ENCODE results near the gene IFTAP. TPM values are rescaled to one million over a fixed set of nuclear protein-coding genes. Genes with fewer than 3 reads are reported as not detected.

IFTAP gene
- total RNA-seq, 2 experiments from 2014 or later, result 4.2 to 5.0 TPM

DNA sequence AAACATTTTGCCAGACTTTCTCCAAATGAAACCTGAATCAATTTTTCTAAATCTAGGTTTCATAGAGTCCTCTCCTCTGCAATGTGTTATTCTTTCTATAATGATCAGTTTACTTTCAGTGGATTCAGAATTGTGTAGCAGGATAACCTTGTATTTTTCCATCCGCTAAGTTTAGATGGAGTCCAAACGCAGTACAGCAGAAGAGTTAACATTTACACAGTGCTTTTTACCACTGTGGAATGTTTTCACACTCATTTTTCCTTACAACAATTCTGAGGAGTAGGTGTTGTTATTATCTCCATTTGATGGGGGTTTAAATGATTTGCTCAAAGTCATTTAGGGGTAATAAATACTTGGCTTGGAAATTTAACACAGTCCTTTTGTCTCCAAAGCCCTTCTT, 16.9 kb upstream of the IFTAP start:
- Mint-ChIP-seq H3K27me3 (ENCODE audit: low read depth) (peaks cover 9% of the 10 kb centered on the region), H3K9me3 (peaks cover 5% of the 10 kb centered on the region), H3K4me3 (no peak overlapping the region), H3K27ac (no peak overlapping the region), H3K4me1 (ENCODE audit: low read depth) (no peaks in the 10 kb centered on the region), H3K36me3 (ENCODE audit: low read depth) (no peaks in the 10 kb centered on the region)
- DNase-seq, result no peak
- intact Hi-C loops (cut with micrococcal nuclease), result no loop called here
- CTCF ChIA-PET, result interaction anchor here (1.3 to 3.3 kb wide), 2 partner anchors 13 to 170 kb away, joined by 4 to 14 read pairs; no protein-coding TSS in a partner anchor

DNA sequence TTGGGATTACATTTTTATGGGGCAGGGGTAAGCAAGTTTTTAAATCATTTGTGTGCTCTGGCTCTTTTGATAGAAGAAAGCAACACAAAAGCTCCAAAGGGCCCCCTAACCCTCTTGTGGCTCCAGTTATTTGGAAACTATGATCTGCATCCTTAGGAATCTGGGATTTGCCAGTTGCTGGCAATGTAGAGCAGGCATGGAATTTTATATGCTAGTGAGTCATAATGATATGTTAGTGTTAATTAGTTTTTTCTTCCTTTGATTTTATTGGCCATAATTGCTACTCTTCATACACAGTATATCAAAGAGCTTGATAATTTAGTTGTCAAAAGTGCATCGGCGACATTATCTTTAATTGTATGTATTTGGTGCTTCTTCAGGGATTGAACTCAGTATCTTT, 16.4 kb upstream of the IFTAP start:
- Mint-ChIP-seq H3K4me3 (no peak overlapping the region), H3K36me3 (ENCODE audit: low read depth) (no peaks in the 10 kb centered on the region)
- CTCF ChIA-PET, result interaction anchor here (1.3 to 3.3 kb wide), 2 partner anchors 14 to 170 kb away, joined by 4 to 14 read pairs; no protein-coding TSS in a partner anchor

DNA sequence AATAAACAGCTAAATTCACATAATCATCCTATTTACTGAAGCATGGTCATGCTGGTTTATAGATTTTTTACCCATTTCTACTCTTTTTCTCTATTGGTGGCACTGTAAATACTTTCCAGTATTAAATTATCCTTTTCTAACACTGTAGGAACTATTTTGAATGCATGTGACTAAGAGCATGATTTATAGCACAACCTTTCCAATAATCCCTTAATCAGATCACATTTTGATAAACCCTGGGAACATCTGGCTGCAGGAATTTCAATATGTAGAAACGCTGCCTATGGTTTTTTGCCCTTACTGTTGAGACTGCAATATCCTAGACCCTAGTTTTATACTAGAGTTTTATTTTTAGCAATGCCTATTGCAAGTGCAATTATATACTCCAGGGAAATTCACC, 15.8 kb upstream of the IFTAP start:
- CTCF ChIA-PET, result interaction anchor here (3.3 kb wide), 1 partner anchor 169 kb away, joined by 14 read pairs; no protein-coding TSS in a partner anchor

More for the DNA sequence above, 16.4 kb upstream of the IFTAP start:
- no peak for DNase-seq
- H3K4me1 Mint-ChIP-seq (ENCODE audit: low read depth), result no peaks in the 10 kb centered on the region
- peaks cover 5% of the 10 kb centered on the region for H3K9me3 Mint-ChIP-seq
- H3K27ac Mint-ChIP-seq, result no peak overlapping the region
- intact Hi-C loops (cut with micrococcal nuclease), result no loop called here
- peaks cover 5% of the 10 kb centered on the region for H3K27me3 Mint-ChIP-seq (ENCODE audit: low read depth)

DNA sequence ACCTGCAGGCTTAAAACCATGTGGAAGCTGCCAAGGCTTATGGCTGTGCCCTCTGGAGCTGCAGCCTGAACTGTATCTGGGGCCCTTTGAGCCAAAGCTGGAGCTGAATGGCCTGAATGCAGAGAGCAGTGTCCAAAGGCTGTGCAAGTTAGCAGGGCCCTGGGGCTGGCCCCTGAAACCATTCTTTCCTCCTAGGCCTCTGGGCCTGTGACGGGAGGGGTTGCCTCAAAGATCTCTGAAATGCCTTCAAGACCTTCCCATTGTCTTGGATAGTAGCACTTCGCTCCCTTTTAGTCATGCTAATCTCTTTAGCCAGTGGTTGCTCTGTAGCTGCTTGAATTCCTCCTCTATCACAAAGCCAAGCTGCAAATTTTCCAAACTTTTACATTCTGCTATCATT, 12.8 kb upstream of the IFTAP start:
- intact Hi-C loops (cut with micrococcal nuclease), result no loop called here
- peaks cover 5% of the 10 kb centered on the region for H3K9me3 Mint-ChIP-seq
- no peak overlapping the region for H3K27ac Mint-ChIP-seq
- no peaks in the 10 kb centered on the region for H3K36me3 Mint-ChIP-seq (ENCODE audit: low read depth)
- DNase-seq, result no peak
- H3K4me1 Mint-ChIP-seq (ENCODE audit: low read depth), result no peaks in the 10 kb centered on the region
- CTCF ChIA-PET, result interaction anchor here (0.6 to 1.2 kb wide), 2 partner anchors 19 to 166 kb away, joined by 3 to 4 read pairs; no protein-coding TSS in a partner anchor
- no peak overlapping the region for H3K4me3 Mint-ChIP-seq
- peaks cover 2% of the 10 kb centered on the region for H3K27me3 Mint-ChIP-seq (ENCODE audit: low read depth)

More for the DNA sequence above, 15.8 kb upstream of the IFTAP start:
- intact Hi-C loops (cut with micrococcal nuclease), result no loop called here
- Mint-ChIP-seq H3K27me3 (ENCODE audit: low read depth) (peaks cover 5% of the 10 kb centered on the region), H3K36me3 (ENCODE audit: low read depth) (no peaks in the 10 kb centered on the region), H3K4me1 (ENCODE audit: low read depth) (no peaks in the 10 kb centered on the region), H3K4me3 (no peak overlapping the region), H3K27ac (no peak overlapping the region), H3K9me3 (peaks cover 5% of the 10 kb centered on the region)
- no peak for DNase-seq

DNA sequence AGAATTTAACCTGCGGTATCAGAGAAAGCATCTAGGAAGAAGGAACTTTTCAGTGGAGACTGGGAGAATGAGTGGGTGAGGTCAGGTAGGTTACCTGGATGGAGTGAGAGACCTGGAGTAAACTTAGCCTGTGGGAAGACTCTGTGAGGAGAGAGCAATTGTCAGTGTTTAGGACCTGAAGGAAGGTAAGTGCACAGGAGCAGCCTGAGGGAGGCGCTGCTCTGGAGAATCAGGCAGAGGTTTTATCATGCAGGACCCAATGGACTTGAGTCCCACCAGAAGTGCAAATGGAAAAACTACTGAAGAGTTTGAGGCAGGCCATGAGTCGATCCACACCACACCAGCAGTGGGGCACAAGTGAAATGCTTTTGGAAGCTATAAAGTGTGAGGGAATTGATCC, 10.6 kb upstream of the IFTAP start:
- intact Hi-C loops (cut with micrococcal nuclease), result no loop called here
- no peak for DNase-seq
- CTCF ChIA-PET, result interaction anchor here (1.3 kb wide), 1 partner anchor 19 kb away, joined by 3 read pairs; no protein-coding TSS in a partner anchor
- H3K27me3 Mint-ChIP-seq (ENCODE audit: low read depth), result peaks cover 2% of the 10 kb centered on the region
- no peaks in the 10 kb centered on the region for H3K36me3 Mint-ChIP-seq (ENCODE audit: low read depth)
- H3K4me1 Mint-ChIP-seq (ENCODE audit: low read depth), result no peaks in the 10 kb centered on the region
- H3K4me3 Mint-ChIP-seq, result no peak overlapping the region
- H3K9me3 Mint-ChIP-seq, result peaks cover 5% of the 10 kb centered on the region
- H3K27ac Mint-ChIP-seq, result no peak overlapping the region

DNA sequence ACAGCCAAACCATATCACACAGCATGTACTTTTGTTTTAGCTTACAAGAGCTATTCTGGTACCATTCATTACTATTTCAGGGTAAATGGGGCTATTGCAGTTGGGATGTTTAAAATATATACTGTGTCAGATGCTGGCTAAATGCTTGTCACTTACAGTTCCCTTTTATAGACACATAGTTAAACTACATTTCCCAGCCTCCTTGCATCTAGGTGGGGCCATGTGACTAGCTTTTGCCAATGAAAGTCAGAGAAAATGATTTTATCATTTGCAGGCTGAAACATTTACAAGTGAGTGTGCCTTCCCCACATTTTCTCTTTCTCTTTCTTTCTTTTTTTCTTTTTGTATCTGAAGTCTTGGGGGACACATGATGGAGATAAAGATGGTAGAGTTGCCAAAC, 7.8 kb upstream of the IFTAP start:
- CTCF ChIA-PET, result interaction anchor here (0.6 kb wide), 1 partner anchor 92 kb away, joined by 5 read pairs; no protein-coding TSS in a partner anchor
- H3K4me3 Mint-ChIP-seq, result no peak overlapping the region
- peaks cover 8% of the 10 kb centered on the region for H3K27me3 Mint-ChIP-seq (ENCODE audit: low read depth)
- intact Hi-C loops (cut with micrococcal nuclease), result no loop called here
- no peak overlapping the region for H3K27ac Mint-ChIP-seq
- H3K36me3 Mint-ChIP-seq (ENCODE audit: low read depth), result no peaks in the 10 kb centered on the region
- peaks cover 5% of the 10 kb centered on the region for H3K9me3 Mint-ChIP-seq
- H3K4me1 Mint-ChIP-seq (ENCODE audit: low read depth), result no peaks in the 10 kb centered on the region
- no peak for DNase-seq

DNA sequence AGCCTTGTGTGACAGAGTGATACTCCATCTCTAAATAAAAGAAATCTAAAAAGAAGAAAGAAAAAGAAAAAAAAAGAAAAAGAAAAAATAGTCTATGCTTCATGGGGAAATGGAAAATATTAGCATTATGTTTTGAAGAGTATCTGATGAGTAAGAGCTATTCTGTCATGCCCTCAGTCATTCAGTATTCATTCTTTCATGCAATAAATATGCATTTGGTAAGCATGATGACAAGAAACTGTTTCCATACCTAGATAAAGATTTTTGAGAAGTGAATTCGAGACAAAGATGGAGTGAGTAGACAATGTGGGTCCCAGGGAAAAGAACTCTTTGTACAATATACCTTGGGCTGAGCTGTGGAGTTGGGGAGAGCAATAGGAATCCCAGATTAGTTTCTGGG, 6.2 kb upstream of the IFTAP start:
- Mint-ChIP-seq H3K36me3 (ENCODE audit: low read depth) (no peaks in the 10 kb centered on the region), H3K4me3 (no peak overlapping the region), H3K4me1 (ENCODE audit: low read depth) (no peaks in the 10 kb centered on the region), H3K27me3 (ENCODE audit: low read depth) (peaks cover 13% of the 10 kb centered on the region), H3K27ac (no peak overlapping the region), H3K9me3 (no peaks in the 10 kb centered on the region)
- no peak for DNase-seq
- CTCF ChIA-PET, result interaction anchor here (0.6 kb wide), 1 partner anchor 19 kb away, joined by 3 read pairs; no protein-coding TSS in a partner anchor
- intact Hi-C loops (cut with micrococcal nuclease), result no loop called here

DNA sequence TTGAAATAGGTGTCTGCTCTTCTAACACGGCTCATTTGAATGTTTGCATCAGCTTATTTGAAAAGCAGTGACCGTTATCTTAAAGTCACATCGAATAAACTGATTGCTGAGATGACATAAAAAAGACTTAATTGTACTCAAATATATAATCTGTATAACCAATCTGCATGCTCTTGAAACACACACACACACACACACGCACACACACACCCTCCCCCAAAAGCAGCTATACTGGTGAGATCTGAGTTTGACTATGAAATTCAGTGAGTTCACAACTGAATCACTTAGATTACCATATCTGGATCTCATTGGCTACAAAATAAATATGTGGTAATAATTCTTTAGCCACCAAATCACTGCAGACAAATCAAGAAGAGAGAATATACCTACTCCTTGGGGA, 3.8 kb upstream of the IFTAP start:
- intact Hi-C loops (cut with micrococcal nuclease), result no loop called here
- Mint-ChIP-seq H3K4me3 (no peak overlapping the region), H3K4me1 (ENCODE audit: low read depth) (peaks cover 5% of the 10 kb centered on the region), H3K9me3 (no peaks in the 10 kb centered on the region), H3K27me3 (ENCODE audit: low read depth) (peaks cover 22% of the 10 kb centered on the region), H3K27ac (no peak overlapping the region), H3K36me3 (ENCODE audit: low read depth) (no peaks in the 10 kb centered on the region)
- CTCF ChIA-PET, result interaction anchor here (0.5 kb wide), 1 partner anchor 80 kb away, joined by 3 read pairs; the partner anchor contains the start of gene TRAF6
- no peak for DNase-seq

DNA sequence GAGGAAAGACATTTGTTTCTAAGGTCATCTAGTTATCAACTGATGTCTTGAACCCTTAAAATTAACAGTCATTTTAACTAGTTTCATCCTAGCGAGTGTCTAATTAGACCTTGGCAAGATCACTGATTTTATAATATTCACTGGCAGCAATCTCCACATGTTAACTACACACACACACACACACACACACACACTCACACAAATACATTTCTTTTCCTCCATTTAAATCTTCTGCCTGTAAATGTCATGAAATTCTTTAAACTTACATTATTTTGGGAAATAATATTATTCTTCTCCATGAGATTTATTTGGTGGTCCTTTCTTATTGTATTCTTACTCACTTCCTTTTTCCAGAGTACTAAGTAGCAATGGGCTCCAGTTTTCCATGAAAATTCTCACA, 2.9 kb upstream of the IFTAP start:
- intact Hi-C loops (cut with micrococcal nuclease), result no loop called here
- Mint-ChIP-seq H3K27ac (no peak overlapping the region), H3K4me1 (ENCODE audit: low read depth) (peaks cover 5% of the 10 kb centered on the region)

DNA sequence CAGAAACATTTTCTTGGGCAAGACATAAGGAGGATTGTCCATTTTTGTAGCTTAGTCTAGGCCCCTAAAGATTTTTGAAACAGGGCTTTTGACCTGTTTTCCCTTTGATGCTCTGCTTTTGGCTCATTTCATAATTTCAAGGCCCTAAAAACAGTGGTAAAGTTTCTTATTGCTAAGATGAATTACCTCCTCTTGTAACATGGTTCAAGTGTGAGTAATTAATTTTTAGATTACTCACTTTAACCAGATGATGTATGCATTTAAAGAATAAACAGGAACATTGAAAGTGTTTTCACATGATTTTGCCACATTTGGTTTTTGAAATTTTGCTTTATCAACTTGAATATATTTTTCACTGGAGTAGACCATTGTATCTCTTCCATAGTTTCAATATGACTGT, 2.6 kb downstream of the IFTAP start:
- H3K27me3 Mint-ChIP-seq (ENCODE audit: low read depth), result peaks cover 19% of the 10 kb centered on the region
- DNase-seq, result no peak
- H3K9me3 Mint-ChIP-seq, result no peaks in the 10 kb centered on the region
- intact Hi-C loops (cut with micrococcal nuclease), result no loop called here
- peaks cover 9% of the 10 kb centered on the region for H3K4me1 Mint-ChIP-seq (ENCODE audit: low read depth)
- no peaks in the 10 kb centered on the region for H3K36me3 Mint-ChIP-seq (ENCODE audit: low read depth)
- no peak overlapping the region for H3K27ac Mint-ChIP-seq
- no peak overlapping the region for H3K4me3 Mint-ChIP-seq
- CTCF ChIA-PET, result no interaction called here

More for the DNA sequence above, 2.9 kb upstream of the IFTAP start:
- CTCF ChIA-PET, result no interaction called here
- Mint-ChIP-seq H3K9me3 (no peaks in the 10 kb centered on the region), H3K4me3 (no peak overlapping the region), H3K27me3 (ENCODE audit: low read depth) (peaks cover 22% of the 10 kb centered on the region), H3K36me3 (ENCODE audit: low read depth) (no peaks in the 10 kb centered on the region)
- DNase-seq, result no peak

DNA sequence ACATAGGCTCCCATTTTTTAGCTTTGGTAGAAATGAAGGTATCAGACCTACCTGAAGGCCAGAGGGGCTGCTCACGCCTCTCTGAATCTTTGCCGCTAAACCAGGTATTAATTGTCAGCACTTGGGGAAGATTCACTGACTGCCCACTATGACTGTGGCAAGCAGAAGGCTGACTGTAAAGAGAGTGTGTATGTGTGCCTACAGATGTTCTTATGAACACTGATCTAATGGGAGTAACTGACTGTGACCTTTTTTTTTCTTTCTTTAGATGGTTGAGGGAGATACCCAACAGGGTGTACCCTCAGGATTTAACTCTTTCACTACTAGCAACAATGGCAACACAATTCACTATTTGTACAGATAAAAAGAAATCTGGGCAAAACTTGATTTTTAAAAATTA, 3.7 kb downstream of the IFTAP start, which contains the start of gene RAG2:
RAG2 (minus strand) TSS at position 186 of the 400 bp plus-strand sequence. CDS start 4,068 bp downstream, outside the sequence.
- Mint-ChIP-seq H3K4me1 (ENCODE audit: low read depth) (peaks cover 9% of the 10 kb centered on the region), H3K27ac (no peak within 1 kb of the TSS), H3K4me3 (no peak within 1 kb of the TSS), H3K9me3 (no peaks in the 10 kb centered on the region), H3K36me3 (ENCODE audit: low read depth) (no peaks in the 10 kb centered on the region), H3K27me3 (ENCODE audit: low read depth) (peaks cover 18% of the 10 kb centered on the region)
- intact Hi-C loops (cut with micrococcal nuclease), result no loop called here
- CTCF ChIA-PET, result no interaction called here
- no peak for DNase-seq

DNA sequence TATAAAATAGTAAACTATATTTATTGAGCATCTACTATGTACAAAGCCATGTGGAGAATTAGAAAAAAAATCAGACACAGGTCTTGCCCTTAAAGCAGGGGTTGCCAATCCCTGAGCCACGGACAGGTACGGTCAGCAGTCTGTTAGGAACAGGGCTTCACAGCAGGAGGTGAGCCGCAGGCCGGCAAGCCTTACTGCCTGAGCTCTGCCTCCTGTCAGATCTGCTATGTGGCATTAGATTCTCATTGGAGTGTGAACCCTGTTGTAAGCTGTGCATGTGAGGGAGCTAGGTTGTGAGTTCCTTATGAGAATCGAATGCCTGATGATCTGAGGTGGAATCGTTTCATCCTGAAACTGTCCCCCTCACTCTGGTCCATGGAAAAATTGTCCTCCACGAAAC, 5.9 kb downstream of the IFTAP start:
- no peaks in the 10 kb centered on the region for H3K9me3 Mint-ChIP-seq
- intact Hi-C loops (cut with micrococcal nuclease), result no loop called here
- no peak overlapping the region for H3K4me3 Mint-ChIP-seq
- H3K4me1 Mint-ChIP-seq (ENCODE audit: low read depth), result peaks cover 4% of the 10 kb centered on the region
- peaks cover 9% of the 10 kb centered on the region for H3K27me3 Mint-ChIP-seq (ENCODE audit: low read depth)
- CTCF ChIA-PET, result no interaction called here
- H3K27ac Mint-ChIP-seq, result no peak overlapping the region
- no peaks in the 10 kb centered on the region for H3K36me3 Mint-ChIP-seq (ENCODE audit: low read depth)
- no peak for DNase-seq

DNA sequence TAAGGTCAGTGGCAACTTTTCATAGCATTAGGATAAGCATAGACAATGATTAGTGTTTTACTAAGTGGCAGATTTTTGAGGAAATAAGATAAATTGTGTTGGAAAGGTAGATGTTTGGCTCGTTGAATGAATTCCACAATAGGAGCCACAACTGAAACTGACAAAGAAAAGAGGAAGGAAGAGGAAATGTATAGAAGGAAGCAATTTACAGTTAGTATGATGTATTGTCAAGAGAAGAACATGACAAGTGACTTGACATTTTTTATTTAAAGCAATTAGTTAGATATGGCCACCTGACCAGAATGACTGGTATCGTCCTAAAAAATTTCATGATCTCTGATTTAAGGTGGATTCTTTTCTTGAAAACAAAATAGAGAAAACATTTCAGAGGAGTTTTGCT, 6.9 kb downstream of the IFTAP start:
- Mint-ChIP-seq H3K4me1 (ENCODE audit: low read depth) (peaks cover 6% of the 10 kb centered on the region), H3K27me3 (ENCODE audit: low read depth) (peaks cover 12% of the 10 kb centered on the region), H3K4me3 (no peak overlapping the region), H3K36me3 (ENCODE audit: low read depth) (no peaks in the 10 kb centered on the region), H3K27ac (no peak overlapping the region), H3K9me3 (no peaks in the 10 kb centered on the region)
- no peak for DNase-seq
- CTCF ChIA-PET, result no interaction called here
- intact Hi-C loops (cut with micrococcal nuclease), result no loop called here

All from activated naive CD4-positive, alpha-beta T cell treated with anti-CD3 and anti-CD28 coated beads for 36 hours (primary cell).